HEK293 (cell line): ENCODE measurements around the gene METTL1.

Experiments
- BCL11B ChIP-seq: fragments of 450-650 bp; formaldehyde crosslinking; IDR thresholded peaks from 2 replicates; pipeline ENCODE4 v1.5.1; 2016; ENCODE audit warnings: low read depth, missing biosample characterization, missing genetic modification characterization
- HOXD13 ChIP-seq: sonication (generic); formaldehyde crosslinking; IDR thresholded peaks from 2 replicates; pipeline ENCODE4 v1.8.0; 2022; ENCODE audit warnings: missing genetic modification reagents, borderline replicate concordance
- KLF1 ChIP-seq: fragments of 450-650 bp; formaldehyde crosslinking; IDR thresholded peaks from 2 replicates; pipeline ENCODE4 v1.5.1; 2016; ENCODE audit warnings: missing biosample characterization, missing genetic modification characterization
- KLF7 ChIP-seq: fragments of 450-650 bp; formaldehyde crosslinking; IDR thresholded peaks from 2 replicates; pipeline ENCODE4 v1.5.1; 2016; ENCODE audit warnings: missing biosample characterization, missing genetic modification characterization, borderline replicate concordance
- OVOL3 ChIP-seq: fragments of 450-650 bp; formaldehyde crosslinking; IDR thresholded peaks from 2 replicates; pipeline ENCODE4 v1.5.1; 2016; ENCODE audit warnings: missing biosample characterization, missing genetic modification characterization
- SP2 ChIP-seq: fragments of 450-650 bp; formaldehyde crosslinking; IDR thresholded peaks from 2 replicates; pipeline ENCODE4 v1.5.1; 2016; ENCODE audit warnings: missing biosample characterization, missing genetic modification characterization
- YY2 ChIP-seq: fragments of 450-650 bp; formaldehyde crosslinking; IDR thresholded peaks from 2 replicates; pipeline ENCODE4 v1.5.1; 2016; ENCODE audit warnings: missing biosample characterization, missing genetic modification characterization
- ZBTB17 ChIP-seq: fragments of 450-650 bp; formaldehyde crosslinking; IDR thresholded peaks from 2 replicates; pipeline ENCODE4 v1.5.1; 2016; ENCODE audit warnings: missing biosample characterization, missing genetic modification characterization
- ZBTB21 ChIP-seq: fragments of 450-650 bp; formaldehyde crosslinking; IDR thresholded peaks from 2 replicates; pipeline ENCODE4 v1.5.1; 2017; ENCODE audit warnings: missing biosample characterization, missing genetic modification characterization
- ZBTB49 ChIP-seq: fragments of 450-650 bp; formaldehyde crosslinking; IDR thresholded peaks from 2 replicates; pipeline ENCODE4 v1.5.1; 2016; ENCODE audit warnings: missing biosample characterization, missing genetic modification characterization, low read depth
- ZIC2 ChIP-seq: fragments of 450-650 bp; formaldehyde crosslinking; IDR thresholded peaks from 2 replicates; pipeline ENCODE4 v1.5.1; 2016; ENCODE audit warnings: missing biosample characterization, missing genetic modification characterization
- ZNF184 ChIP-seq: fragments of 450-650 bp; IDR thresholded peaks from 2 replicates; pipeline ENCODE4 v1.5.1; 2018; ENCODE audit warnings: missing biosample characterization, mild to moderate bottlenecking, missing genetic modification characterization
- ZNF221 ChIP-seq: fragments of 450-650 bp; formaldehyde crosslinking; IDR thresholded peaks from 2 replicates; pipeline ENCODE4 v1.5.1; 2017; ENCODE audit warnings: missing biosample characterization, missing genetic modification characterization, borderline replicate concordance
- ZNF302 ChIP-seq: fragments of 450-650 bp; formaldehyde crosslinking; IDR thresholded peaks from 2 replicates; pipeline ENCODE4 v1.5.1; 2016; ENCODE audit warnings: missing biosample characterization, missing genetic modification characterization, low read depth
- ZNF324 ChIP-seq: fragments of 450-650 bp; formaldehyde crosslinking; IDR thresholded peaks from 2 replicates; pipeline ENCODE4 v1.5.1; 2016; ENCODE audit warnings: missing biosample characterization, missing genetic modification characterization
- ZNF341 ChIP-seq: fragments of 450-650 bp; formaldehyde crosslinking; IDR thresholded peaks from 2 replicates; pipeline ENCODE4; 2016; ENCODE audit warnings: low read depth, missing biosample characterization, missing genetic modification characterization
- ZNF394 ChIP-seq: fragments of 450-650 bp; formaldehyde crosslinking; IDR thresholded peaks from 2 replicates; pipeline ENCODE4 v1.5.1; 2016; ENCODE audit warnings: missing biosample characterization, missing genetic modification characterization, mild to moderate bottlenecking, moderate library complexity, borderline replicate concordance
- ZNF423 ChIP-seq: fragments of 450-650 bp; formaldehyde crosslinking; IDR thresholded peaks from 2 replicates; pipeline ENCODE4 v1.5.1; 2016; ENCODE audit warnings: missing biosample characterization, missing genetic modification characterization
- ZNF544 ChIP-seq: fragments of 450-650 bp; formaldehyde crosslinking; IDR thresholded peaks from 2 replicates; pipeline ENCODE4 v1.5.0; 2017; ENCODE audit warnings: missing biosample characterization, missing genetic modification characterization
- ZNF558 ChIP-seq: fragments of 450-650 bp; formaldehyde crosslinking; IDR thresholded peaks from 2 replicates; pipeline ENCODE4 v1.5.1; 2016; ENCODE audit warnings: missing biosample characterization, missing genetic modification characterization
- ZNF585B ChIP-seq: fragments of 450-650 bp; formaldehyde crosslinking; IDR thresholded peaks from 2 replicates; pipeline ENCODE4 v1.5.1; 2016; ENCODE audit warnings: missing biosample characterization, missing genetic modification characterization
- ZNF621 ChIP-seq: fragments of 450-650 bp; formaldehyde crosslinking; IDR thresholded peaks from 2 replicates; pipeline ENCODE4 v1.5.1; 2017; ENCODE audit warnings: missing biosample characterization, missing genetic modification characterization
- ZNF623 ChIP-seq: fragments of 450-650 bp; formaldehyde crosslinking; IDR thresholded peaks from 2 replicates; pipeline ENCODE4 v1.5.1; 2016; ENCODE audit warnings: missing biosample characterization, missing genetic modification characterization
- ZNF629 ChIP-seq: fragments of 450-650 bp; formaldehyde crosslinking; IDR thresholded peaks from 2 replicates; pipeline ENCODE4 v1.5.1; 2017; ENCODE audit warnings: missing biosample characterization, missing genetic modification characterization
- ZNF654 ChIP-seq: fragments of 450-650 bp; formaldehyde crosslinking; IDR thresholded peaks from 2 replicates; pipeline ENCODE4 v1.5.1; 2016; ENCODE audit warnings: low read depth, missing biosample characterization, missing genetic modification characterization
- ZNF837 ChIP-seq: fragments of 450-650 bp; formaldehyde crosslinking; IDR thresholded peaks from 2 replicates; pipeline ENCODE4 v1.5.1; 2016; ENCODE audit warnings: missing biosample characterization, missing genetic modification characterization
- ZSCAN18 ChIP-seq: fragments of 450-650 bp; formaldehyde crosslinking; IDR thresholded peaks from 2 replicates; pipeline ENCODE4 v1.5.1; 2016; ENCODE audit warnings: missing biosample characterization, missing genetic modification characterization
- ZSCAN5A ChIP-seq: fragments of 450-650 bp; formaldehyde crosslinking; IDR thresholded peaks from 2 replicates; pipeline ENCODE4 v1.5.1; 2016; ENCODE audit warnings: missing biosample characterization, missing genetic modification characterization
- ZXDB ChIP-seq: fragments of 450-650 bp; formaldehyde crosslinking; IDR thresholded peaks from 2 replicates; pipeline ENCODE4 v1.5.1; 2016; ENCODE audit warnings: missing biosample characterization, missing genetic modification characterization
- TF ChIP-seq, protein P1 (sequence below): fragments of 450-650 bp; formaldehyde crosslinking; IDR thresholded peaks from 2 replicates; pipeline ENCODE4 v1.5.1; 2017; ENCODE audit warnings: missing biosample characterization, missing genetic modification characterization
- TF ChIP-seq, protein P2 (sequence below): fragments of 450-650 bp; IDR thresholded peaks from 2 replicates; pipeline ENCODE4 v1.5.1; 2018; ENCODE audit warnings: missing biosample characterization, missing genetic modification characterization
- TF ChIP-seq, protein P3 (sequence below): fragments of 450-650 bp; formaldehyde crosslinking; IDR thresholded peaks from 2 replicates; pipeline ENCODE4 v1.5.1; 2016; ENCODE audit warnings: missing biosample characterization, missing genetic modification characterization

The METTL1 gene

GRCh38 chr12:57735952-57736740, 35.8 kb downstream of the METTL1 start (continued):
- TF ChIP-seq ZBTB17 (tag by site-specific recombination), result peak; percentile 63; the same call in 1 of the 2 replicates
- TF ChIP-seq ZNF544 (tag by site-specific recombination), result no peak
- TF ChIP-seq ZNF221, result no peak
- TF ChIP-seq ZNF558 (tag by site-specific recombination), result no peak
- TF ChIP-seq ZNF623, result no peak
- TF ChIP-seq ZNF324 (tag by site-specific recombination), result no peak
- TF ChIP-seq ZBTB49 (tag by site-specific recombination), result no peak
- peak; percentile 36; the same call in 1 of the 2 replicates for TF ChIP-seq ZNF394 (tag by site-specific recombination)
- TF ChIP-seq ZSCAN18 (tag by site-specific recombination), result no peak
- TF ChIP-seq YY2 (tag by site-specific recombination), result no peak
- TF ChIP-seq KLF7 (tag by site-specific recombination), result no peak
- TF ChIP-seq ZXDB, result peak; percentile 32; the same call in 1 of the 2 replicates
- no peak for TF ChIP-seq OVOL3 (tag by site-specific recombination)
- TF ChIP-seq ZSCAN5A (tag by site-specific recombination), result no peak
- TF ChIP-seq ZNF302 (tag by site-specific recombination), result no peak
- TF ChIP-seq ZNF585B (tag by site-specific recombination), result no peak
- no peak for TF ChIP-seq KLF1 (tag by site-specific recombination)
- no peak for TF ChIP-seq BCL11B (tag by site-specific recombination)
- TF ChIP-seq ZNF837 (tag by site-specific recombination), result no peak
- peak; percentile 84 for TF ChIP-seq SP2 (tag by site-specific recombination)
- TF ChIP-seq, protein P1, sequence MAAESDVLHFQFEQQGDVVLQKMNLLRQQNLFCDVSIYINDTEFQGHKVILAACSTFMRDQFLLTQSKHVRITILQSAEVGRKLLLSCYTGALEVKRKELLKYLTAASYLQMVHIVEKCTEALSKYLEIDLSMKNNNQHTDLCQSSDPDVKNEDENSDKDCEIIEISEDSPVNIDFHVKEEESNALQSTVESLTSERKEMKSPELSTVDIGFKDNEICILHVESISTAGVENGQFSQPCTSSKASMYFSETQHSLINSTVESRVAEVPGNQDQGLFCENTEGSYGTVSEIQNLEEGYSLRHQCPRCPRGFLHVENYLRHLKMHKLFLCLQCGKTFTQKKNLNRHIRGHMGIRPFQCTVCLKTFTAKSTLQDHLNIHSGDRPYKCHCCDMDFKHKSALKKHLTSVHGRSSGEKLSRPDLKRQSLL (tag by site-specific recombination), result peak; percentile 99
- TF ChIP-seq ZNF654, result peak; percentile 44
- no peak for TF ChIP-seq ZNF621 (tag by site-specific recombination)
- TF ChIP-seq HOXD13 (CRISPR knock-in tag), result no peak
- no peak for TF ChIP-seq ZNF184 (tag by site-specific recombination)
- TF ChIP-seq, protein P2, sequence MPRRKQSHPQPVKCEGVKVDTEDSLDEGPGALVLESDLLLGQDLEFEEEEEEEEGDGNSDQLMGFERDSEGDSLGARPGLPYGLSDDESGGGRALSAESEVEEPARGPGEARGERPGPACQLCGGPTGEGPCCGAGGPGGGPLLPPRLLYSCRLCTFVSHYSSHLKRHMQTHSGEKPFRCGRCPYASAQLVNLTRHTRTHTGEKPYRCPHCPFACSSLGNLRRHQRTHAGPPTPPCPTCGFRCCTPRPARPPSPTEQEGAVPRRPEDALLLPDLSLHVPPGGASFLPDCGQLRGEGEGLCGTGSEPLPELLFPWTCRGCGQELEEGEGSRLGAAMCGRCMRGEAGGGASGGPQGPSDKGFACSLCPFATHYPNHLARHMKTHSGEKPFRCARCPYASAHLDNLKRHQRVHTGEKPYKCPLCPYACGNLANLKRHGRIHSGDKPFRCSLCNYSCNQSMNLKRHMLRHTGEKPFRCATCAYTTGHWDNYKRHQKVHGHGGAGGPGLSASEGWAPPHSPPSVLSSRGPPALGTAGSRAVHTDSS (tag by site-specific recombination), result no peak
- TF ChIP-seq ZIC2, result 0 out of 2 replicates have a peak, but pooled peaks have one; percentile 8
- TF ChIP-seq ZNF423 (tag by site-specific recombination), result no peak
- peak; percentile 44 for TF ChIP-seq ZNF341 (tag by site-specific recombination)
- TF ChIP-seq, protein P3, sequence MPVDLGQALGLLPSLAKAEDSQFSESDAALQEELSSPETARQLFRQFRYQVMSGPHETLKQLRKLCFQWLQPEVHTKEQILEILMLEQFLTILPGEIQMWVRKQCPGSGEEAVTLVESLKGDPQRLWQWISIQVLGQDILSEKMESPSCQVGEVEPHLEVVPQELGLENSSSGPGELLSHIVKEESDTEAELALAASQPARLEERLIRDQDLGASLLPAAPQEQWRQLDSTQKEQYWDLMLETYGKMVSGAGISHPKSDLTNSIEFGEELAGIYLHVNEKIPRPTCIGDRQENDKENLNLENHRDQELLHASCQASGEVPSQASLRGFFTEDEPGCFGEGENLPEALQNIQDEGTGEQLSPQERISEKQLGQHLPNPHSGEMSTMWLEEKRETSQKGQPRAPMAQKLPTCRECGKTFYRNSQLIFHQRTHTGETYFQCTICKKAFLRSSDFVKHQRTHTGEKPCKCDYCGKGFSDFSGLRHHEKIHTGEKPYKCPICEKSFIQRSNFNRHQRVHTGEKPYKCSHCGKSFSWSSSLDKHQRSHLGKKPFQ (tag by site-specific recombination), result no peak
- TF ChIP-seq ZNF629 (tag by site-specific recombination), result no peak; the same call in 1 of the 2 replicates
- TF ChIP-seq ZBTB21, result no peak
